HG02970 (cell line): ENCODE measurements around the gene NAALADL2.

Source experiments
- ATAC-seq: cut with Tn5 transposase; IDR thresholded peaks from one replicate; pipeline ENCODE4 v1.9.1; 2021; ENCODE audit warnings: mild to moderate bottlenecking, moderate library complexity, moderate number of reproducible peaks; ENCODE audit not compliant: unreplicated experiment, low FRiP score

NAALADL2 gene

GRCh38 chr3:175279911-175280310, 420.8 kb downstream of the NAALADL2 start:
- no peak for ATAC-seq

- no peak for ATAC-seq
Observed at GRCh38 chr3:175287361-175287963, 428.3 kb downstream of the NAALADL2 start.

- no peak for ATAC-seq
Observed at GRCh38 chr3:175288621-175289020, 429.5 kb downstream of the NAALADL2 start.

GRCh38 chr3:175294793-175295192, 435.7 kb downstream of the NAALADL2 start:
- ATAC-seq: no peak

GRCh38 chr3:175295248-175296130, 436.4 kb downstream of the NAALADL2 start:
- no peak for ATAC-seq

GRCh38 chr3:175297216-175297615, 438.1 kb downstream of the NAALADL2 start:
- ATAC-seq: no peak

- ATAC-seq: no peak
Observed at GRCh38 chr3:175301741-175302140, 442.6 kb downstream of the NAALADL2 start.

GRCh38 chr3:175304404-175304803, 445.3 kb downstream of the NAALADL2 start:
- ATAC-seq: no peak

- ATAC-seq: peak; percentile 63
Observed at GRCh38 chr3:175307642-175308041, 448.5 kb downstream of the NAALADL2 start.

- ATAC-seq: no peak
Observed at GRCh38 chr3:175308097-175308496, 449.0 kb downstream of the NAALADL2 start.

- no peak for ATAC-seq
Observed at GRCh38 chr3:175310046-175310445, 450.9 kb downstream of the NAALADL2 start.

GRCh38 chr3:175311404-175311803, 452.3 kb downstream of the NAALADL2 start:
- ATAC-seq: no peak

- ATAC-seq: no peak
Observed at GRCh38 chr3:175311946-175312345, 452.8 kb downstream of the NAALADL2 start.

- ATAC-seq: no peak
Observed at GRCh38 chr3:175312791-175313190, 453.7 kb downstream of the NAALADL2 start.

- no peak for ATAC-seq
Observed at GRCh38 chr3:175316799-175317198, 457.7 kb downstream of the NAALADL2 start.

- ATAC-seq: no peak
Observed at GRCh38 chr3:175325440-175325839, 466.3 kb downstream of the NAALADL2 start.

GRCh38 chr3:175326041-175326440, 466.9 kb downstream of the NAALADL2 start:
- ATAC-seq: no peak

- no peak for ATAC-seq
Observed at GRCh38 chr3:175329373-175329772, 470.2 kb downstream of the NAALADL2 start.

GRCh38 chr3:175335229-175335628, 476.1 kb downstream of the NAALADL2 start:
- no peak for ATAC-seq

- ATAC-seq: no peak
Observed at GRCh38 chr3:175336406-175337133, 477.4 kb downstream of the NAALADL2 start.

- no peak for ATAC-seq
Observed at GRCh38 chr3:175337631-175338030, 478.5 kb downstream of the NAALADL2 start.
